Smooth muscle cell (in vitro differentiated cells): ENCODE results near the gene CD6. TPM values are rescaled to one million over a fixed set of nuclear protein-coding genes. Genes with fewer than 3 reads are reported as not detected.

Source experiments
- DNase-seq: peaks from one replicate; lab custom pipeline; 2025; ENCODE audit not compliant: unreplicated experiment; lab: John Stamatoyannopoulos, UW
- H2AFZ ChIP-seq: fragments of 200-600 bp; sonication (generic); 2 replicates; pipeline ENCODE4 v1.6.0; 2016; ENCODE audit warnings: antibody characterized with exemption, low read depth, mild to moderate bottlenecking
- H3F3A ChIP-seq: fragments of 200-600 bp; sonication (generic); 2 replicates; pipeline ENCODE4 v1.6.0; 2017; ENCODE audit warnings: antibody characterized with exemption, low read depth
- H3K27ac ChIP-seq: fragments of 200-600 bp; sonication (generic); 2 replicates; pipeline ENCODE4 v1.5.1; 2016; ENCODE audit warnings: low read depth, mild to moderate bottlenecking
- H3K27me3 ChIP-seq: fragments of 200-600 bp; sonication (generic); 2 replicates; pipeline ENCODE4 v1.6.1; 2016; ENCODE audit warnings: low read depth, mild to moderate bottlenecking
- H3K36me3 ChIP-seq: fragments of 200-600 bp; sonication (generic); 2 replicates; pipeline ENCODE4 v1.5.1; 2016; ENCODE audit warnings: low read depth
- H3K4me1 ChIP-seq: fragments of 200-600 bp; sonication (generic); 2 replicates; pipeline ENCODE4 v1.5.1; 2016; ENCODE audit warnings: low read depth
- H3K4me2 ChIP-seq: fragments of 200-600 bp; sonication (generic); 2 replicates; pipeline ENCODE4 v1.6.0; 2016; ENCODE audit warnings: mild to moderate bottlenecking
- H3K4me3 ChIP-seq: fragments of 200-600 bp; sonication (generic); 2 replicates; pipeline ENCODE4 v1.5.1; 2016; ENCODE audit warnings: mild to moderate bottlenecking
- H3K79me2 ChIP-seq: fragments of 200-600 bp; sonication (generic); 2 replicates; pipeline ENCODE4 v1.6.0; 2016; ENCODE audit warnings: low read depth, mild to moderate bottlenecking
- H3K9ac ChIP-seq: fragments of 200-600 bp; sonication (generic); 2 replicates; pipeline ENCODE4 v1.6.0; 2016; ENCODE audit warnings: low read depth
- H3K9me3 ChIP-seq: fragments of 200-600 bp; sonication (generic); replicated peaks from 2 replicates; pipeline ENCODE4 v1.5.1; 2016; ENCODE audit warnings: low read depth
- H4K20me1 ChIP-seq: fragments of 200-600 bp; sonication (generic); 2 replicates; pipeline ENCODE4 v1.6.0; 2016; ENCODE audit warnings: low read depth
- WGBS: methylation state at CpG from one replicate; pipeline ENCODE4 v1.1.7; 2016; ENCODE audit warnings: low lambda C conversion rate; 5-methylcytosine and 5-hydroxymethylcytosine counted together
- polyA plus RNA-seq: library from polyadenylated mRNA; unstranded; fragments of >200 nt; fragmentation: Nextera tagmentation; extraction: Ambion mirVana; gene quantifications from 2 replicates; pipeline ENCODE4 v1.2.1, GENCODE V29; 2016
- total RNA-seq: library from RNA; depleted of rRNA; stranded (reverse); fragments of >200 nt; gene quantifications from 2 replicates; pipeline ENCODE4 v1.2.3, GENCODE V29; 2014
- TF ChIP-seq, protein P1 (sequence below): fragments of 200-600 bp; sonication (generic); IDR thresholded peaks from 2 replicates; pipeline ENCODE4 v1.5.1; 2017; ENCODE audit warnings: borderline replicate concordance, mild to moderate bottlenecking, antibody characterized with exemption; ENCODE audit not compliant: insufficient read depth, poor library complexity, severe bottlenecking

CD6 gene
- total and polyA plus RNA-seq, 2 experiments from 2014 or later = 0.27 TPM; not detected in 1

- Histone ChIP-seq H2AFZ (no peak overlapping the region), H3K79me2 (no peaks in the 10 kb centered on the region), H3K27ac (no peak overlapping the region), H3K27me3 (peaks cover 6% of the 10 kb centered on the region), H3K4me2 (no peak overlapping the region), H3K4me1 (no peaks in the 10 kb centered on the region), H3K36me3 (no peaks in the 10 kb centered on the region), H3K9ac (no peak overlapping the region), H3F3A (no peaks in the 10 kb centered on the region), H3K9me3 (no peaks in the 10 kb centered on the region), H3K4me3 (no peak overlapping the region), H4K20me1 (no peaks in the 10 kb centered on the region)
- no peak for DNase-seq
- WGBS = 71% methylated on average over 5 of the region's 5 CpGs
- TF ChIP-seq, protein P1, sequence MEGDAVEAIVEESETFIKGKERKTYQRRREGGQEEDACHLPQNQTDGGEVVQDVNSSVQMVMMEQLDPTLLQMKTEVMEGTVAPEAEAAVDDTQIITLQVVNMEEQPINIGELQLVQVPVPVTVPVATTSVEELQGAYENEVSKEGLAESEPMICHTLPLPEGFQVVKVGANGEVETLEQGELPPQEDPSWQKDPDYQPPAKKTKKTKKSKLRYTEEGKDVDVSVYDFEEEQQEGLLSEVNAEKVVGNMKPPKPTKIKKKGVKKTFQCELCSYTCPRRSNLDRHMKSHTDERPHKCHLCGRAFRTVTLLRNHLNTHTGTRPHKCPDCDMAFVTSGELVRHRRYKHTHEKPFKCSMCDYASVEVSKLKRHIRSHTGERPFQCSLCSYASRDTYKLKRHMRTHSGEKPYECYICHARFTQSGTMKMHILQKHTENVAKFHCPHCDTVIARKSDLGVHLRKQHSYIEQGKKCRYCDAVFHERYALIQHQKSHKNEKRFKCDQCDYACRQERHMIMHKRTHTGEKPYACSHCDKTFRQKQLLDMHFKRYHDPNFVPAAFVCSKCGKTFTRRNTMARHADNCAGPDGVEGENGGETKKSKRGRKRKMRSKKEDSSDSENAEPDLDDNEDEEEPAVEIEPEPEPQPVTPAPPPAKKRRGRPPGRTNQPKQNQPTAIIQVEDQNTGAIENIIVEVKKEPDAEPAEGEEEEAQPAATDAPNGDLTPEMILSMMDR = no peak
Measured at GRCh38 chr11:60992842-60993409, 21.4 kb downstream of the CD6 start.

DNA sequence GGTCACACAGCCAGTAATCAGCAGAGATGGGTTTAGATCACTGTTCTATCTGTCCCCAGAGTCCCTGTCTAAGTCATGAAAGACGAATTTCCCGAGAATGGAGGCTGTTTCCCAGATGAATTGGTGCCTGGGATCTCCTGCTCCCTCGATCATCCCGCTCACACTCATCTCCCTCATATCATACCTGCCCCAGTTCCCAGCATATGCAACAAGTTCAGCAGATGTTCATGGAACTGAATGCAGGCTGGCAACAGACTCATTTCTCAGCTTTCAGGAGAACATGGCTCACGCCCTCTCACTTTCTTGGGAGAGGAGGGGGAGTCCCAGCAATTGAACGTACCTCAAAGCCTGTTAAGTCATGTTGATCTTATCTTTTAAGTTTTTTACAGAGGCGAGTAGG, 22.1 kb downstream of the CD6 start:
- H3K9ac ChIP-seq = no peak overlapping the region
- no peaks in the 10 kb centered on the region for H3K79me2 ChIP-seq
- H3K4me2 ChIP-seq = no peak overlapping the region
- H3F3A ChIP-seq = no peaks in the 10 kb centered on the region
- peaks cover 6% of the 10 kb centered on the region for H3K27me3 ChIP-seq
- no peak overlapping the region for H3K4me3 ChIP-seq
- no peak for DNase-seq
- H2AFZ ChIP-seq = no peak overlapping the region
- H3K27ac ChIP-seq = no peak overlapping the region
- H4K20me1 ChIP-seq = no peaks in the 10 kb centered on the region
- no peaks in the 10 kb centered on the region for H3K4me1 ChIP-seq
- H3K9me3 ChIP-seq = no peaks in the 10 kb centered on the region
- TF ChIP-seq, protein P1 = no peak
- no peaks in the 10 kb centered on the region for H3K36me3 ChIP-seq
- 69% methylated on average over 7 of the region's 7 CpGs for WGBS

- H4K20me1 ChIP-seq = no peaks in the 10 kb centered on the region
- no peaks in the 10 kb centered on the region for H3F3A ChIP-seq
- DNase-seq = no peak
- no peak overlapping the region for H3K27ac ChIP-seq
- no peaks in the 10 kb centered on the region for H3K9me3 ChIP-seq
- no peaks in the 10 kb centered on the region for H3K79me2 ChIP-seq
- H3K9ac ChIP-seq = no peak overlapping the region
- WGBS = 89% methylated on average over 7 of the region's 7 CpGs
- TF ChIP-seq, protein P1 = no peak
- no peaks in the 10 kb centered on the region for H3K4me1 ChIP-seq
- no peak overlapping the region for H3K4me2 ChIP-seq
- no peak overlapping the region for H3K4me3 ChIP-seq
- H3K36me3 ChIP-seq = no peaks in the 10 kb centered on the region
- H2AFZ ChIP-seq = no peak overlapping the region
- peaks cover 6% of the 10 kb centered on the region for H3K27me3 ChIP-seq
Measured at GRCh38 chr11:60994541-60995080, 23.1 kb downstream of the CD6 start.

- Histone ChIP-seq H3K27ac (no peak overlapping the region), H3K4me2 (no peak overlapping the region), H3K9ac (no peak overlapping the region), H3K4me3 (no peak overlapping the region), H4K20me1 (no peaks in the 10 kb centered on the region), H3K27me3 (peaks cover 15% of the 10 kb centered on the region), H3K36me3 (no peaks in the 10 kb centered on the region), H3K79me2 (no peaks in the 10 kb centered on the region), H3K4me1 (no peaks in the 10 kb centered on the region), H3K9me3 (no peaks in the 10 kb centered on the region), H2AFZ (no peak overlapping the region), H3F3A (no peaks in the 10 kb centered on the region)
- 85% methylated on average over 7 of the region's 7 CpGs for WGBS
- DNase-seq = no peak
- TF ChIP-seq, protein P1 = no peak
Measured at GRCh38 chr11:60995798-60996197, 24.3 kb downstream of the CD6 start.
